Neutrophil (primary cell): ENCODE data around the gene SH2D1B.

ENCODE experiments used
- H3K27ac ChIP-seq: fragments of 200-600 bp; sonication (generic); 2 replicates; pipeline ENCODE4 v1.5.1; 2016; ENCODE audit warnings: mild to moderate bottlenecking, moderate library complexity
- H3K27me3 ChIP-seq: fragments of 200-600 bp; sonication (generic); 2 replicates; pipeline ENCODE4 v1.6.0; 2016; ENCODE audit warnings: mild to moderate bottlenecking
- H3K36me3 ChIP-seq: fragments of 200-600 bp; sonication (generic); 2 replicates; pipeline ENCODE4 v1.5.1; 2017
- H3K4me1 ChIP-seq, 2 experiments: fragments of 200-600 bp in 1 of 2; sonication (generic) in 1 of 2; 1 replicate in 1 of 2; 2 replicates in 1 of 2; pipeline versions ENCODE4 v1.5.1 to v1.6.1; 2013 to 2016; ENCODE audit warnings: low read depth in 1 of 2, low read length in 1 of 2, mild to moderate bottlenecking in 1 of 2, moderate library complexity in 1 of 2; ENCODE audit not compliant: control insufficient read depth in 1 of 2, insufficient read depth in 1 of 2
- H3K4me3 ChIP-seq, 2 experiments: fragments of 200-600 bp in 1 of 2; sonication (generic) in 1 of 2; 1 replicate in 1 of 2; 2 replicates in 1 of 2; pipeline ENCODE4 v1.5.1; 2013 to 2016; ENCODE audit warnings: low read depth in 1 of 2, low read length in 1 of 2, mild to moderate bottlenecking in 1 of 2, moderate library complexity in 1 of 2
- H3K9me3 ChIP-seq: fragments of 200-600 bp; sonication (generic); 2 replicates; pipeline ENCODE4 v1.5.1; 2016
- CTCF ChIP-seq: fragments of 200-600 bp; sonication (generic); IDR thresholded peaks from 2 replicates; pipeline ENCODE4 v1.5.1; 2016; ENCODE audit warnings: antibody characterized with exemption

The SH2D1B gene

GRCh38 chr1:162388615-162389014, 23.3 kb downstream of the SH2D1B start:
- no peak overlapping the region for H3K4me3 ChIP-seq
- H3K9me3 ChIP-seq: no peaks in the 10 kb centered on the region
- peaks cover 8% of the 10 kb centered on the region for H3K36me3 ChIP-seq
- no peak overlapping the region for H3K27ac ChIP-seq
- H3K27me3 ChIP-seq: no peaks in the 10 kb centered on the region
- no peak for TF ChIP-seq CTCF
- peaks cover 9% of the 10 kb centered on the region in 2 experiments for H3K4me1 ChIP-seq

- Histone ChIP-seq H3K4me1 (peaks cover 9% of the 10 kb centered on the region in 2 experiments), H3K9me3 (no peaks in the 10 kb centered on the region), H3K27ac (no peak overlapping the region), H3K27me3 (no peaks in the 10 kb centered on the region), H3K4me3 (no peak overlapping the region), H3K36me3 (peaks cover 13% of the 10 kb centered on the region)
- TF ChIP-seq CTCF: no peak
Observed at GRCh38 chr1:162388083-162388594, 23.8 kb downstream of the SH2D1B start.

GRCh38 chr1:162387226-162388082, 24.5 kb downstream of the SH2D1B start:
- no peak overlapping the region for H3K27ac ChIP-seq
- TF ChIP-seq CTCF: no peak

GRCh38 chr1:162386292-162387225, 25.4 kb downstream of the SH2D1B start:
- peaks cover 23% of the 10 kb centered on the region for H3K36me3 ChIP-seq
- no peak overlapping the region for H3K27ac ChIP-seq
- peaks cover 4 to 9% of the 10 kb centered on the region in 2 experiments for H3K4me1 ChIP-seq
- TF ChIP-seq CTCF: no peak
- H3K9me3 ChIP-seq: no peaks in the 10 kb centered on the region
- H3K4me3 ChIP-seq: no peak overlapping the region
- no peaks in the 10 kb centered on the region for H3K27me3 ChIP-seq

More at GRCh38 chr1:162387226-162388082, 24.5 kb downstream of the SH2D1B start:
- H3K9me3 ChIP-seq: no peaks in the 10 kb centered on the region
- H3K4me1 ChIP-seq: peaks cover 9% of the 10 kb centered on the region in 2 experiments
- H3K27me3 ChIP-seq: no peaks in the 10 kb centered on the region
- H3K36me3 ChIP-seq: peaks cover 19% of the 10 kb centered on the region
- H3K4me3 ChIP-seq: no peak overlapping the region

- Histone ChIP-seq H3K4me1 (peaks cover 4 to 9% of the 10 kb centered on the region in 2 experiments), H3K27ac (no peak overlapping the region), H3K36me3 (peaks cover 23% of the 10 kb centered on the region), H3K27me3 (no peaks in the 10 kb centered on the region), H3K4me3 (no peak overlapping the region), H3K9me3 (no peaks in the 10 kb centered on the region)
- no peak for TF ChIP-seq CTCF
Observed at GRCh38 chr1:162385702-162386101, 26.2 kb downstream of the SH2D1B start.
